HepG2 (cell line): Measurements from ENCODE around the gene MYO5A.

Experiments used
- CCAR2 ChIP-seq: fragments of 200-400 bp; formaldehyde crosslinking; optimal IDR thresholded peaks from 2 replicates; pipeline ENCODE3; 2018; ENCODE audit warnings: low read depth, mild to moderate bottlenecking, low read length, moderate library complexity
- EZH2 ChIP-seq: conservative IDR thresholded peaks from 2 replicates; pipeline ENCODE4 v1.6.1; 2012; ENCODE audit warnings: mild to moderate bottlenecking, low read depth, low read length, moderate library complexity
- PHF20 ChIP-seq: sonication (generic); formaldehyde crosslinking; IDR thresholded peaks from 2 replicates; pipeline ENCODE4 v1.5.0; 2020; ENCODE audit warnings: mild to moderate bottlenecking, missing genetic modification reagents
- POLR2AphosphoS5 ChIP-seq: IDR thresholded peaks from 2 replicates; pipeline ENCODE4 v1.6.1; 2012; ENCODE audit warnings: low read depth, low read length
- SRSF1 ChIP-seq: fragments of 200-400 bp; formaldehyde crosslinking; optimal IDR thresholded peaks from 2 replicates; pipeline ENCODE3; 2017; ENCODE audit warnings: mild to moderate bottlenecking, low read depth, low read length, moderate library complexity
- TAF1 ChIP-seq: sonication (generic); formaldehyde crosslinking; IDR thresholded peaks from 2 replicates; pipeline ENCODE4 v1.4.0; 2020; ENCODE audit warnings: missing genetic modification reagents

DNA sequence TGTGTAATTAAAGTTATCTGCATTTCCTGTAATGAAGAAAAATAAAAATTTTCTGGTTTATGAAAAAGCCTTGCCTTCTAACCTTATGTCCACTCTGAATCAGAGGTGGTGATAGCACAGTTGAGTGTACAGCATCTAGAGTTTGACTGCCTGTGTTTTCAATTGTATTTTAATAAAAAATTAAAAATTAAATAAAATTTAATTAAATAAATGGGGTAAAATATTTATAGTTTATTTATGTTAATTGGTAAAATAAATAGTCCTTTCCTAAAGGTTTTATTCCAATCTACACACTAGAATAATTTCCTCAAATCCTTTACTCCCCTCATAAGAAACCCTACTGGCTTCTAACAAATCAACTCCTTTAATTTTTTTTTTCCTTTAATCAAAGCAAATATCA lies 121.3 kb downstream of the MYO5A start:
- TF ChIP-seq SRSF1 (no peak), EZH2 (no peak), PHF20 (CRISPR knock-in tag) (no peak), CCAR2 (no peak), POLR2AphosphoS5 (no peak), TAF1 (CRISPR knock-in tag) (no peak)
